HG03175 (cell line): ENCODE data around the gene SP3.
"Not testable (repeated sequence)": the region's sequence is repeated elsewhere in the genome, so short reads cannot be mapped to it uniquely, and the experiment has no call there.

ENCODE experiments used
- ATAC-seq: cut with Tn5 transposase; IDR thresholded peaks from one replicate; pipeline ENCODE4 v1.9.1; 2021; ENCODE audit warnings: mild to moderate bottlenecking, moderate library complexity; ENCODE audit not compliant: unreplicated experiment

The SP3 gene

DNA sequence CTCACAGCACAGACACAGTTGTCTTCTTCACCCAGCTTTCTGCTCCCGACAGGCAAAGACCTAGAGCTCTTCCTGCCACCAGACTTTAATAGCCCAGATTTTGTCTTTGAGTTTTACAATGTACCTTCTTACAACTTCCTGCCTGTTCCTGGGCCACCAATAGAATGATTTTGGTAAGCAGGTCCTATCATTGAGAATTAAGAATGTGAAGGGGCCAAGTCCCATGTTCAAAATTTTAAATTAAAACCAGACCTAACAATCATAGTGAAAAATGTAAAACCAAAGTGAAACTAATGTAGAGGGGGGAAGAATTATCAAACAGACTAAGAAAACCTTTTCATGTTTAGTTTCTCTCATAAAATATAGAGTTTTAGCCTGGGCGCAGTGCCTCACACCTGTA is 72.8 kb downstream of the SP3 start:
- no peak for ATAC-seq

DNA sequence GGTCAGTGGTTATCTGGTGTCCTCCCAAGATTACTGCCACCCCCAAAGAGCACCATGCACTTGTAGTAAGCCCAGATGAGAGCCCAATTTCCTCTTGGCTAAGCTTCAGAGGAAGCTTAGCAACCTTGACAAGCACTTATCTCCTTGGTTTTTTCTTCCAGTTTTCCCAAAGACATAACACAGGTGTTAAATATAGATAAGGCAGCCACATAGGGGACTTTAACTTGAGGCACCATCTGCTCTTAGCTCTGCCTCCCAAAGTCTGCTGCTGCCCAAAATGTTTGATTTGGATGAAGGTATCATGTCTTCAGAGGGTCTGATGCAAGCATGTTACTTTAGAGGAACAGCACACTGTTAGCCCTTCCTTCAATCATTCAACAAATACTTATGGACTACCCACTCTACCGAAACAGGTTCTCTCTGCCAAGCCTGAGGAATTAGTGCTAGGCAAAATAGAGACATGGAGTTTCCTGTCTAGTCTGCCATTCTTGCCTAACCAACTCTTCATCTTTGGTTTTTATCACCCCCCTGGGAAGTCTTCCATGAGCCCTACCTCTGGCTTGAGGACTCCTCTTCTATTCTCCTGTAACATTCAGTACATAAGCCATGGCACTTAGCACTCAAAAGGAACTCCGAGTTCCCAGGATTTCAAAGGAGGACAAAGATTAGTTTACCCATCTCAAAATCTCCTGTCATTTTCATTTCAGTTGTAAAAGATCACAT is 73.7 kb downstream of the SP3 start:
- no peak for ATAC-seq

DNA sequence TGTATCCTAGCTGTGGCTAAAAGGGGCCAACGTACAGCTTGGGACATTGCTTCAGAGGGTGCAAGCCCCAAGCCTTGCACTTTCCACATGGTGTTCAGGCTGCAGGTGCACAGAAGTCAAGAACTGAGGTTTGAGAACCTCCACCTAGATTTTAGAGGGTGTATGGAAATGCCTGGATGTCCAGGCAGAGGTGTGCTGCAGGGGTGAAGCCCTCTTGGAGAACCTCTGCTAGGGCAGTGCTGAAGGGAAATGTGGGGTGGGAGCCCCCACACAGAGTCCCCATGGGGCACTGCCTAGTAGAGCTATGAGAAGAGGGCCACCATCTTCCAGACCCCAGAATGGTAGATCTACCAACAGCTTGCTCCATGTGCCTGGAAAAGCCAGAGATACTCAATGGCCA is 75.7 kb downstream of the SP3 start:
- not testable (repeated sequence) for ATAC-seq

DNA sequence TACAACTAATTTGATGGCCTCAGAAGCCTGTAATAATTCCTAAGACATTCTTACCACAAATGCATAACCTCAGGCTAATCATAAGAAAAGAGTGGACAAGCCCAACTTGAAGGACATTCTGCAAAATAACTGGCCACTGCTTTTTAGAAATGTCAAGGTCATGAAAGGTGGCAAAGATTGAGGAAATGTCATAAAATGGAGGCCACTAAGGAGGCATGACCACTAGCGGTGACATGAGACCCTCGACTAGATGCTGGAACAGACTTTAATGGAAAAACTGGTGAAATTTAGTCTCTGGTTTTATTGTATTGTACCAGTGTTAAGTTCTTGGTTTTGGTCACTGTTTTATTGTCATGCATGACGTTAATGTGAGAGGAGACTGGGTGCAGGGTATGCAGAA is 78.6 kb downstream of the SP3 start:
- no peak for ATAC-seq

DNA sequence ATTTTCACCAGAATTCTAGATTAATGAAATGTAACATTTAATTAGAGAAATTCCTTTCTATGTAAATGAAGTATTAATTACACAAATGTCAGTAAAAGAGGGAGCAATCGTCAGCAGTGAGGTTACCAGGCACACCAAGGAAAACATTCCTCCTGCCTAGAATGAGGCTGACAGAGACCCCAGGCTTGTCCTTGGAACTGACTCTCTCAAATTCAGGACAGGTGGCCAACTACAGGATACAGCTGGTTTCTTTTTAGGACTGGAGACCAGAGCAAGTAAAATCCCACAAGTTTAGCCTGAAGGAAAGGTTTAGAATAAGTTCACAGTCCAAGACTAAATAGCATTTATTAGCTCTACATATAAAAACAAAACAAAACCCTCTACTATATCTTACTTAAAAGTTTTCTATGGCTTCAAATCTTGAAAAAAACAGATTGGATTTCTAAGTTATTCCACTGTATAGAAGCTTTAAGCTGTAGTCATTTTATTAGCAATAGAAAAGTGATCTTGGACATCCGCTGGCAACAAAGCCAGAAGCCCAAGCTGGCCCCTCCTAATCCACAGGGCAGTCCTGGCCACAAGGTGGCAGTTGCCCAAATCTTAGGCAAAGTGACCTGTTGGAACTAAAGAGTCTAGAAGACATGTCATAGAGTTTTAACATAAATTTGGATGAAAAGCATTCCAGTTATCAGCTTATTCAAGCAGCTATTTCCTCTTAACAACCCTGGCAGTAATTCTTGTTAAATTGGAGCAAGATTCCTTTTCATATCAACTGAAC is 81.0 kb downstream of the SP3 start:
- no peak for ATAC-seq

DNA sequence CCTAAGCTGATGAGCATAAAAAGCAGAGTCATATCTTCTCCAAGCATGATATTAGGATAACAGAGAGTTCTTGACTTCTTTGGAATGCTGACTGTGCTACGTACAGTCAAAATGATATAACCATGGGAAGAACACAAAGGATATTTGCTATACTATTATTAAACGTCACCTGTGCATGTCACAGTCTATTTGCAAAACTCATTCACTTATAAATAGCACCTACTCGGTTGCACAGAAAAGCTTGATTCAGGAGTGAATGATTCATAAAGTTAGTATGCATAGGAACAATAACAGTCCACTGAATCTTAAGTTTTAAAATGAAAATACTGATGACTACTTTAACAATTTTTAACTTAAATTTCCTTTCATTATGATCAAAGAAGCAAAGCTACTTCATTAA is 83.3 kb downstream of the SP3 start:
- ATAC-seq: no peak

DNA sequence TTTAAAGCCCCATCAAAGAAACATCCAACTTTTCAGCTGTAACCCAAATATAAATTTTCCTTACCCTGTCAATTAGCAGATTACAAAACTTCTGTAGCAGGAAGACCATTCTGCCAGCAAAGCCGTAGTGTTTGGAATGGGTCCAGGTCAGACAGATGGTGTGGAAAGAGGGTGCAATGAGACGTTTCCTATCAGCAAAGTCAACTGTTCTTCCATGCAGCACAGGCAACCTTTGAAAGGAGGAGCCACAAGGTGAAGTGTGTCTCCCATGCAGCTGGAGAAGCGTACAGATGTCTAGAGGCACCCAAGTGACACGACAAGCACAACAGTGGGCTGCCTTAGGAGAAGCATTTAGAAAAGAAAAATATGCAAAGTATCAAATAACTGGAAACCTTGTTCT is 83.7 kb downstream of the SP3 start:
- ATAC-seq: no peak

DNA sequence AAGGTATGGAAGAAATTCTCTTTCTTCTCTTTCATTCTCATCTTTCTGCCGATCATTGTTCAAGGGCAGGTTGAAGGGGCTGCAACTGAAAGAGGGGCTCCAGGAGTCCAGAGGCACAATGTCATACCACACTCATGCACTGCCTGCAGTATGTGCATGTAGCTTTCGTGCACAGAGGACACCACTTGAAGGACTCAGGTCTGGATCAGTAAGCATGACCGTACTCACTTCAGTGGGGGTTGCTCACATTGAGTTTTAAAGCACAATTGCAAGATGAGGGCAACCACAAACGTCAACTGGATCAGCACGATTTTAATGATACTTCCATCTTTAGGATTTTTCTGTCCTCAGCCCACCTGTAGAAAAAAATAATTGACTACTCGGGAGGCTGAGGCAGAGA is 84.6 kb downstream of the SP3 start:
- ATAC-seq: no peak

DNA sequence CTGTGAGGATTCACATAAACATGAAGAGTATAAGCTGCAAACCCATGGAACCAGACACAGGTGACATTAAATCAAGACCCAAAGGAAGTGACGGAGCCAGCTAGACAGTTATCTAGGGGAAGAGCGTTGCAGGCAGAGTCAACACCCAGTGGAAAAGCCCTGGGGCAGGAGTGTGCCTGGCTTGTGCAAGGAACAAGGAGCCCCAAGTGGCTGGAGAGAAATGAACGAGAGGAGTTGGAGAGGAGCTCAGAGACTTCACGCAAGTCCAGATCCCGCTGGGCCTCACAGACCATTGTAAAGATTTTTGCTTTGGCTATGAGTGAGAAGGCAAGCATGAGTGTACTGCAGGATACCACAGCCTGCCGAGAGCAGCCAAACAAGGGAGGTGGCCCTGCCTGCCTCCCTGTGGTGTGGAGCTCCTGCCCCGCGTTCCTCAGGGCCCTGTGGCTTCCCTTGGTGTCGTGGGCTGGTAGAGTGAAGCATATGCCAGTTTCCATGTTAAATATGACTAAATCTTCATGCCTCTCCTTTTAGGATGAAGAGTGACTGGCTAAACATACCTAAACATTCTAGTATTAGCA is 88.2 kb downstream of the SP3 start:
- no peak for ATAC-seq

DNA sequence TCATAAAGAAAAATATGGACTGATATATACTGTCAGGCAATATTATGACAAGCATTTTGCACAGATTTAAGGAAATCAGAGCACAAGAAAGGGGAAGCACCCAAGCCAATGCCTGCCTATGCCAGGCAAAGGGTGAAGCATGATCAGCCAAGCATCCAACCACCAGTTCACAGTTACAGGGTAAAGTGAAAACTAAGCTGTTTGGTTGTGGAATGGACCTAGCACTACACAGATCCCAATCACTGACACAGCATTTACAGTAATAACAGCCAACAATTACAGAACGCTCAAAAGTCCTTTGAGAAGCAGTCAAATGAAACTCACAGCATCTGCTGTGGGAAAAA is 90.3 kb downstream of the SP3 start:
- ATAC-seq: peak; percentile 98

DNA sequence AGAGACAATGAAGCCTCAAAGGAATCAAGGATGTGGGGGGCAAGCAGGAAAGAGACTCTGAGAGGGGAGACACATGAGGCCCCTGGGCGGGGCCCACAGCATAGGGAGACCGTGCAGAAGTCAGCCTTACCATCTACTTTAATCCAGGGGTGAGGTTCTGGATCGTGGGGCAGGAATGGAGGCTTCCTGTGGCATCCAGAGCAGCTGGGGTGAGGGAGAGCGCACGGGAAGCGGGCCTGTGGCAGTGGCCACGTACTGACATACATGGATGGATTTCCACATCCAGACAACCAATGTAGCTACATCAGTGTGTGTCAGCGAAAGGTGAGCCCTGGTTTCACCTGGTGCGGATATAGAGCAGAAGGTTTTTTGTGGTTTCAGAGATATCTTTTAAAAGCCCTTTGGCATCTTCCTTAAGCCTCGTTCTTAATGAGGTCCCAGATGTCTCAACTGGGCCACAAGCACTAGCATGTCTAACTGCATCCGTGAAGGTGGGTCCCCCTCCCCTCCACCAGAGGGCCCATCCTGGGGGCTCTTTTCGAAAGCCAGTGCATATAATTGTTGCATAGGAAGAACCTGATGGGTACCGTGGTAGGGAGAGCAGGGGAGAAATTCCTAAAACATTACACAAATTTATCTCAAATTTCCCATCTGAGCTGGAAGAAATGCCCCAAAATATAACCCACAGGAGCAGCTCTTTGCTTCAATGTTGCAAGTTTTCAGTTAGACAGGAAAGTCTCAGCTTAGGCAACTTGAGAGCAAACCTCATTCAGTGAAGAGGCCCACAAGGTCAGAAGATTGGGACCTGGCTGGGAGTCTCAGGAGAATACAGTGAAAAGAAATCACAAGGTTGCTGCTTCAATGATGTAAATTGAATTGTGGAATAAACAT is 90.9 kb downstream of the SP3 start:
- no peak for ATAC-seq

DNA sequence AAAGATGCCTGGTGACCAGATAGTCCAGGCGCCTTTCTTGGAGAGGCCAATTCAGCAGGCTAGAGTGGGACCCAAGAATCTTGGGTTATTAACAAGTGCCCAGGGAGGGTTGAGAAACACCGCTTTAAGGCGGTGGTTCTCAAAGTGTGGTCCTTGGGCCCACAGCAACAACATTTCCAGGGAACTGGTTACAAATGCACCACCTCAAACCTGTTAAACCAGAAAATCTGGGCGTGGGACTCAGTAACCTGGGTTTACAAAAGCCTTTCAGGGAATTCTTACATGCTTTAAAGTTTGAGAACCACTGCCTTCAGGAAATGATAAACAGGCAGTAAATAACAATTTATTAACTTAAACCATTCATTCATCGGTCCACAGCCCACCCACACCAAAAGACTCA is 92.5 kb downstream of the SP3 start:
- ATAC-seq: no peak

DNA sequence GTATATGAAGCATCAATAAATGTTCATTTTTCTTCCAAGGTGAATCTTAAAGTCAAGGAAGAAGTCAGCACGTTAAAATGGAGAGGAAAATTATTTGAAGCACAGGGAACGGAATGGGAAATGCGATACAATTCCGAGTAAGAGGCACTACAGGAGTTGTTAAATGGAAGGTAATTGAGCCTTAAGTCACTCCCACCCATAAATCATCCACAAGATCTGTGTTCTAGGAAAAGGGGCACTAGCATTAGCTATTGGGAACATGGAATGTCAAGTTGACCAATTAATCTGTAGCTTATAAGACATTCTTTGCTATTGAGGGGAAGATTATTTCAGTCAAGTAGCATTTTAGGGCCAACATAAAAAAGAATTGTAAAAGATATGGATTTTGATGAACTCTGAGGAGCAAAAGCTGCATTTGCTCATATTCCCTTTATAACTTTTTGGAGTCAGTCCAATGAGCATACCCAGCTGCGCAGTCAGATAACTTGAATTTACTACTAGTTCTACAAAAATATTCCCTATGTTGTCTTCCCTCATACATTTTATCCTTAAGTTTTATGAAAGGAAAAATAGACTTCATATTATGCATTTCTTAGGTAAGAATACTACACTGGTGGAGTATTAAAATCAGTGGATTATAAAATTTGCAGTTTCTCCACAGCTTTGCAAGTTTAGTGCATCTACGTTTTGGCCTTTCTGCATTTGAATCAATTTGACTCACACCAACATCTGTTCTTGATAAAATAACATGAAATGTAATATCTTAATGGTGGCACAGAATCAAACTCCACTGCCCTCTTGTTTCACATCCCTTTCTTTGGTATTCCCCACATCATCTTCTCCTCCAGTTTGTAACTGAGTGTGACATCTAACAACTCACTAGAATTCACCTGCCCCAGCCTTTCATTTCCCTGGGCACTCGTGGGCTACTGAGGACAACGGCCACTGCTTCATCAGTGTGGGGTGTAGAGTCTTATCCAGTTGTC is 95.6 kb downstream of the SP3 start:
- ATAC-seq: no peak

DNA sequence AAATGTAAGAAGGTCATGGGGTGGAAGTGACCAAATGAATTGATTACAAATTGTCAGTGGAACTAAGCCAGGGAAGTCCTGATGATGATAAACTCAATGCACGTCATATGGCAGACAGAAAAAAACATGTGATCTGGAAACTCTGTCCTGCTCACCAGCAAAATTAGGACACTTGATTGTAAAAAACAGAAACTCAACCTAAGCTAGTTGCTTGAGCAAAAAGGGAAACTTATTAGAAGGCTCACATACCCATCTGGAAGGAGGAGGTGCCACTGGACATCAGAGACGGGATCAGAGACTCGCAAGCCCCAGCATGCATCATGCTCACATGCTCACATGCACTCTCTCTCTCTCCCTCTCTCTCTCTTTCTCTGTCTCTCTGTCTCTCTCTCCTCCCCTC is 96.8 kb downstream of the SP3 start:
- no peak for ATAC-seq

DNA sequence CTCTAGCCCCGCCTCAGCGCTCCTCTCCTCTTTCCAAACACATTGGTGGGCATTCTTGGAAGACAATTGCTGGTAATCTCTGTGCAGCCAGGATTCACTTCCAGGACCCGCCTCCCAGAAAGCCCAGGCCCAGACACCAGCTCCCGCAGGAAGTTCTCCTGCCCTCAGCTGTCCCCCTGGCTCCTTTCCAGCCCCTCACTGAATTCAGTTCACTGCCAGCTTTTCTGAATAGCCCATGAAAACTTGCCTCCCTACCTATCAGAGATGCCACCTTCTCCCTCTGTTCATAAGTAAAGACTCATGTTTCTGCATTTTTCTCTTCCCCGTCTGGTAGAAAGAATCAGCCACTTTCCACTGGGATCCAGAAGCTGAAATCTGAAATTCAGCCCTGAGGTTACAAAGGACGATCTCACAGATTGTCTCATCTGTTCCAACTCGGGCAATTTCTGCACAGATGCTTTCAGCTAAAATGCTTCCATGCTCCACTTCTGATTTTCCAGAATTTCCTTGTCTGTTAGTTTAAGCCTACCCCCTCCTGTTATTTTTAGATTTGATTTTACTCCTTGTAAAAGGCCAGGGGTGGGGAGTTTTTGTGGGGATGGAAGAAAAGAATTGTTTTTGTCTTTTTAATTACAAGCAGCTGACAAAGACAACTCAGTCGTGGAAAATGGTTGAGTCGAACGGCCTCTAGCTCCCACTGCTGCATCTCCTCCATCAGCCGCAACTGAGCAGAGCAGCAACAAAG is 98.1 kb downstream of the SP3 start:
- no peak for ATAC-seq

DNA sequence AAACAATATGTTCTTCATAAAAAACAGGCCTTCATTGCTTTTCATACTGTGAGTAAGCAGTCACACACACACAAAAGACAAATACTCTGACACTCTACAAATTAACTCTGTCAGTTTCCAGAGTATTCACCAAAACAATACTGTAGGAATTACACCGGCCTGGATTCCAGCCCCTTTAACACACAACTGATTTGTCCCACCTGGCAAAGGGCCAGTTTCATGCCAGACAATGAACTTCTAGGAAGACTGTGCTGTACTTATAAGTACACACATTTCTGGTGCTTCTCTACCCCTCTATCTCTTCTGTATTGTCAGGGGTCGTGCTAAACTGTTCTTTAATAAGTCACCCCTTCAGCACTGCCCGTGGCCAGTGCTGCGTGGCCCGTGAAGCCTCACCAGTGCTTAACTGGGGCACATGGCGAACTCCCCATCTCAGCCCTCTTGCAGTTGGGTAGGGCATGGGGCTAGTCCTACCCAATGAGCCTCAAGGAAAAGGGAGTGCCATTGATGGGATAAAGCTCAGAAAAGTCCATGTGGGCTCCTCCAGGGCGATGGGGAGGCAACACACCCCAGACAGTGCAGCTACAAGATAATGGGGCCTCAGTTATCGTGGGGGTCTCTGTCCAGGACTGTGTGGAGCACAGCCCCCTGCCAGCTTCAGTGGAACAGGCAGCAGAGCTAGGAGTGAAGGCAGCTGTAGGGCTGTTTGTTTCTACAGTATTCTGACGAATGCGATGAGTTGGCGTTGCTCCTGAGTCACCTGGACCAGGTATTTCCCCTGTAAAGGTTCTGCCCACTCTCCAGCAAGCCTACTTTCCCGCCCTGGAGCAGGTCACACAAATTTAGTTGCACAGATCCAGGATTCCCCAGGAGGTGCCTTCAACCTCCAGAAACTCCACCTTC is 99.0 kb downstream of the SP3 start:
- ATAC-seq: no peak

DNA sequence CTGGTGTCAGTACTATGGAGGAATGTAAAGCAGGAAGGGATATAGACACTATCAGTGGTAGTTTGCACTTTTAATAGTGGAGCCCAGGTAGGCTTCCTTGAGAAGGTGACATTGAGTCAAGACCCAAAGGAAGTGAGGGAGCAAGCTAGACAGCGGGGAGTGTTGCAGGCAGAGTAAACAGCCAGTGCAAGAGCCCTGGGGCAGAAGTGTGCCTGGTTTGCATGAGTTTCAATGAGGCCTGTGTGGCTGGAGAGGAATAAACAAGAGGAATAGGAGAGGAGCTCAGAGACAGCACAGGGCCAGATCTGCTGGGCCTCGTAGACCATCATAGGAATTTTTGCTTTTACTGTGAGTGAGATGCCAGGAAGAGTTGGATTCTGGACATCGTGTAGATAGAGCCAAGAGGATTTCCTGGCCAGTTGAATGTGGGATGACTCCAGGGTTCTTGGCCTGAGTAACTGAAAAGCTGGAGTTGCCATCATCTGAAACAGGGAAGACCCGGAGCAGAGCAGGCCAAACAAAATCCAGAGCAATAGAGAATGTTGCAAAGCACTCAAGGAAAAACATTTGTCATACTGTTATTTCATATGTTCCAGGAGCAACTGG is 102.5 kb downstream of the SP3 start:
- ATAC-seq: no peak

DNA sequence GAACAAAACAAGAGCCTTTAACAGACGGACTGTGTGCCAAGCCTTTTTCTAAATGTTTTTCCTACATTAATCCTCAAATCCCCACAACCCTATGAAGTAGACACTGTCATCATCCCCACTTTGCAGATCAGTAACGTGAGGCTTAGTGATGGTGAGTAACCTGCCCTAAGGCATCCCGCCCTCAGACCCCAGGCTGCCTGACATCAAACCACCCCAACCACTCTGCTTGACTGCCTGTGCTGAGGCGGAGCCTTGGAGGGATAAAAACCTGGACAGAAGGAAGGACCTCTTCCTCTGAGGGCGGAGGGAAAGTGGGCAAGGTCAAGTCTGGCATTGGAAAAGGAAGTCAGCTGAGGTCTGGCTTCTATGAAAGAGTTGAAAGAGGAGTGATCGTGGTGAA is 104.6 kb downstream of the SP3 start:
- ATAC-seq: no peak
